HG02852 (cell line): ENCODE data around the gene JAK1.
A peak's percentile ranks its signal among the peaks of the same experiment; 100 is the strongest.

Source experiments
- ATAC-seq: cut with Tn5 transposase; IDR thresholded peaks from one replicate; pipeline ENCODE4 v1.9.1; 2021; ENCODE audit warnings: mild to moderate bottlenecking, moderate library complexity; ENCODE audit not compliant: unreplicated experiment

The JAK1 gene

GRCh38 chr1:64894438-64895196, 71.7 kb downstream of the JAK1 start:
- no peak for ATAC-seq

GRCh38 chr1:64893921-64894320, 72.4 kb downstream of the JAK1 start:
- ATAC-seq = no peak

- ATAC-seq = no peak
These were observed 73.5 kb downstream of the JAK1 start for GRCh38 chr1:64892576-64893573.

GRCh38 chr1:64891448-64891825, 74.9 kb downstream of the JAK1 start:
- no peak for ATAC-seq

GRCh38 chr1:64890699-64891447, 75.5 kb downstream of the JAK1 start:
- ATAC-seq = no peak

- no peak for ATAC-seq
These were observed 78.6 kb downstream of the JAK1 start for GRCh38 chr1:64887689-64888217.

GRCh38 chr1:64886877-64887276, 79.5 kb downstream of the JAK1 start:
- no peak for ATAC-seq

- no peak for ATAC-seq
These were observed 80.7 kb downstream of the JAK1 start for GRCh38 chr1:64885648-64886047.

GRCh38 chr1:64884261-64885040, 81.9 kb downstream of the JAK1 start:
- ATAC-seq = no peak

- peak; percentile 91 for ATAC-seq
These were observed 83.6 kb downstream of the JAK1 start for GRCh38 chr1:64882574-64883255.

- peak; percentile 27 for ATAC-seq
These were observed 85.1 kb downstream of the JAK1 start for GRCh38 chr1:64881281-64881680.

GRCh38 chr1:64880449-64880848, 85.9 kb downstream of the JAK1 start:
- ATAC-seq = no peak

GRCh38 chr1:64878931-64879611, 87.3 kb downstream of the JAK1 start:
- ATAC-seq = no peak

- no peak for ATAC-seq
These were observed 88.3 kb downstream of the JAK1 start for GRCh38 chr1:64878090-64878489.

GRCh38 chr1:64877598-64877997, 88.8 kb downstream of the JAK1 start:
- ATAC-seq = no peak

- no peak for ATAC-seq
These were observed 89.2 kb downstream of the JAK1 start for GRCh38 chr1:64877151-64877550.

- no peak for ATAC-seq
These were observed 90.7 kb downstream of the JAK1 start for GRCh38 chr1:64875606-64876005.

GRCh38 chr1:64875101-64875500, 91.2 kb downstream of the JAK1 start:
- no peak for ATAC-seq

GRCh38 chr1:64874666-64875065, 91.7 kb downstream of the JAK1 start:
- ATAC-seq = no peak
